ENCODE measurements around the gene NEDD9. TPM values are rescaled to one million over a fixed set of nuclear protein-coding genes. Genes with fewer than 3 reads are reported as not detected.

Gene NEDD9
- total RNA-seq, 4 donors from 2014 or later: 36.2 to 99.1 (median 70.2) TPM

GRCh38 chr6:11253594-11253993, 21.1 kb upstream of the NEDD9 start:
- intact Hi-C loops (cut with DNase I; ENCODE audit: low total_unique reads): loop anchor here (10.0 kb wide), 1 partner anchor 171 kb away; no protein-coding TSS in a partner anchor
- no peak for DNase-seq
- no peaks in the 10 kb centered on the region for H3K36me3 ChIP-seq
- no peaks in the 10 kb centered on the region for H3K27me3 ChIP-seq
- peak overlapping the region; percentile 84 to 92 for H3K27ac ChIP-seq
- no peak overlapping the region for H3K4me3 ChIP-seq
- TF ChIP-seq POLR2A (IDR thresholded peaks at IDR 0.05) (no peak), CTCF (IDR thresholded peaks at IDR 0.05) (no peak)
- peaks cover 6 to 16% of the 10 kb centered on the region in 2 donors for H3K4me1 ChIP-seq
- H3K9me3 ChIP-seq: no peaks in the 10 kb centered on the region

GRCh38 chr6:11251553-11252360, 19.3 kb upstream of the NEDD9 start:
- Histone ChIP-seq H3K36me3 (no peaks in the 10 kb centered on the region), H3K4me1 (peaks cover 7 to 16% of the 10 kb centered on the region in 2 donors), H3K4me3 (no peak overlapping the region), H3K27me3 (no peaks in the 10 kb centered on the region), H3K9me3 (no peaks in the 10 kb centered on the region), H3K27ac (peak overlapping the region; percentile 84 to 92)
- TF ChIP-seq CTCF (IDR thresholded peaks at IDR 0.05) (no peak), POLR2A (IDR thresholded peaks at IDR 0.05) (no peak)
- intact Hi-C loops (cut with DNase I; ENCODE audit: low total_unique reads): loop anchor here (10.0 kb wide), 1 partner anchor 173 kb away; no protein-coding TSS in a partner anchor
- DNase-seq: peak; percentile 71 to 89

- intact Hi-C loops (cut with DNase I; ENCODE audit: low total_unique reads): loop anchor here (10.0 kb wide), 1 partner anchor 175 kb away; no protein-coding TSS in a partner anchor
Measured at GRCh38 chr6:11250108-11250507, 17.6 kb upstream of the NEDD9 start.

GRCh38 chr6:11248974-11249761, 16.7 kb upstream of the NEDD9 start:
- intact Hi-C loops (cut with DNase I; ENCODE audit: low total_unique reads): no loop called here
- TF ChIP-seq CTCF (IDR thresholded peaks at IDR 0.05) (no peak), POLR2A (IDR thresholded peaks at IDR 0.05) (no peak)
- Histone ChIP-seq H3K27me3 (no peaks in the 10 kb centered on the region), H3K36me3 (no peaks in the 10 kb centered on the region), H3K4me3 (no peak overlapping the region), H3K9me3 (no peaks in the 10 kb centered on the region), H3K4me1 (peaks cover 15 to 16% of the 10 kb centered on the region in 2 donors), H3K27ac (peak overlapping the region; percentile 33 to 84)
- no peak for DNase-seq

More at GRCh38 chr6:11250108-11250507, 17.6 kb upstream of the NEDD9 start:
- Histone ChIP-seq H3K27ac (peak overlapping the region; percentile 84 to 92), H3K4me1 (peaks cover 15 to 16% of the 10 kb centered on the region in 2 donors), H3K9me3 (no peaks in the 10 kb centered on the region), H3K36me3 (no peaks in the 10 kb centered on the region), H3K27me3 (no peaks in the 10 kb centered on the region), H3K4me3 (no peak overlapping the region)
- no peak for TF ChIP-seq POLR2A (IDR thresholded peaks at IDR 0.05)
- TF ChIP-seq CTCF (IDR thresholded peaks at IDR 0.05): no peak
- DNase-seq: no peak

Measured in uterus (tissue), 4 donors.